ENCODE results near the gene MINDY2. TPM values are rescaled to one million over a fixed set of nuclear protein-coding genes. Genes with fewer than 3 reads are reported as not detected.

MINDY2 gene
- polyA plus RNA-seq, 1 donor (not counting 4 experiments of a cell fraction or from before 2014, with no cell fraction given): 11.2 TPM

DNA sequence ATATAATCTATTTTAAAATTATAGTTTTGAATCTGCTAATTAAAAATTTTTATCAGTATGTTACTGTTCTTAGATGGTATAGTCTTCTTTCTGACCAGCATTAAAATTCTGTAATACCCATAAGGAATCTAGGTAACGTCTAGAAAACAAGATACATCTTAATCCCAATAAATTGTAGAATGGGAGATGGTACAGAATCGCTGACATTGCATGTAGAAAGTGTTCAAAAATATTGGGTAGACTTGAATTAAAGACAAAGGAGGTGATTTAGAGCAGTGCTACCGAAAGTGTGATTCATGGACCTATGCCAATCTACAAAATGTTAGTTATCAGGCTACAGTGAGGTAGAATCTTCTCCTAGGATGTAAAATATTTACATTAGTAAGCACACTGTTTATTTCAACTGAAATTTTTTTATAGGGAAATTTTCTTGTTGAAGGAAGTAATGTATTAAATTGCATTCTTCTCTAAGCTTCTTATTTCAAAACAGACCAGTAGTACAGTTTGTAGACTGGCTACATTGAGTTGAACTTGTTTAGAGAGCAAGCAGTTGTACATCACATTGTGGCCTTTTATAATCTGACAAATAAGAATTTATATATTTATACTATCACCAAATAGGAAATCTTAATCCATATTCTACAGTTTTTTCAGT, 17.1 kb downstream of the MINDY2 start:
- FAIRE-seq: no peak

DNA sequence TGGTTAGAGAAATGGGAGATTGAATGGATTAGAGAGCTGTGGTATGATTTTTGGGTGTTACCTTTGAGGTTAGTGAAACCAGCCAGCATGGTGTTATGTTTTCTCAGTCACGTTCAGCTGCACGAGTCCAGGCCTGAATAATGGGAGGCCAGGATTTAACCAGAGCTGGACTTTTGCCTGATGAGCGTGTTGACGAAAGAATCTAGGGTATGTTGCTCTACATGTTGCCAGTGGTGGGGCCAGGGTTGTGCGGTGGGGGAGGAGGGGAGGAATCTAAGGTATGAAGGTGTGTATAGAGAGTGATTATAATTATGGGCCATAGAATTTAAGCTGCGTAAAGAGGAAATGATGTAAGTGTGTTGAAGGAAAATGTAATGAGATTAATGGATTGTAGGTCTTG, 22.8 kb downstream of the MINDY2 start:
- H3K4me3 ChIP-seq (ENCODE audit: control insufficient read depth in 2 of 3, extremely low read depth in 1 of 3, insufficient read depth in 2 of 3, low read depth in 1 of 3, low read length in 3 of 3): peak overlapping the region in 2 of 3 experiments; percentile 23 to 52
- peaks cover 32% of the 10 kb centered on the region for H3K79me2 ChIP-seq (ENCODE audit: control insufficient read depth, insufficient read depth, low read length)
- H3K36me3 ChIP-seq (ENCODE audit: control insufficient read depth in 2 of 2, extremely low read depth in 1 of 2, insufficient read depth in 2 of 2, low read length in 2 of 2): peaks cover 9 to 10% of the 10 kb centered on the region in 2 experiments
- H4K20me1 ChIP-seq (ENCODE audit: control insufficient read depth, extremely low read depth, insufficient read depth, low read length): no peaks in the 10 kb centered on the region
- peak overlapping the region; percentile 99 for H3K27ac ChIP-seq (ENCODE audit: control insufficient read depth, insufficient read depth, low read length)
- peak overlapping the region; percentile 69 for H2AFZ ChIP-seq (ENCODE audit: control insufficient read depth, low read length)
- TF ChIP-seq CTCF (optimal IDR thresholded peaks at IDR 0.05 in 1 of 3, IDR thresholded peaks at IDR 0.05 in 1 of 3, conservative IDR thresholded peaks at IDR 0.05 in 1 of 3; ENCODE audit: extremely low read depth in 1 of 3, insufficient read depth in 2 of 3, low read length in 3 of 3) (no peak), EZH2 (IDR thresholded peaks at IDR 0.05; ENCODE audit: low read length) (no peak)
- peak overlapping the region; percentile 75 for H3K9ac ChIP-seq (ENCODE audit: control insufficient read depth, extremely low read depth, insufficient read depth, low read length)
- H3K9me1 ChIP-seq (ENCODE audit: control insufficient read depth, extremely low read depth, insufficient read depth, low read length): no peaks in the 10 kb centered on the region
- dilution Hi-C loops (cut with MboI; ENCODE audit: extremely low pct_ligation_motif_present, low sequenced_read_pairs): no loop called here
- no peaks in the 10 kb centered on the region for H3K9me3 ChIP-seq (ENCODE audit: control insufficient read depth, low read depth, low read length)
- peaks cover 16% of the 10 kb centered on the region for H3K4me1 ChIP-seq (ENCODE audit: control insufficient read depth, extremely low read depth, insufficient read depth, low read length)
- peak overlapping the region; percentile 92 for H3K4me2 ChIP-seq (ENCODE audit: control insufficient read depth, extremely low read depth, insufficient read depth, low read depth, low read length)
- DNase-seq (ENCODE audit: low read depth, low spot score) (peak; percentile 98), FAIRE-seq (peak; percentile 97)
- H3K27me3 ChIP-seq (ENCODE audit: control insufficient read depth, extremely low read depth, insufficient read depth, low read length): no peaks in the 10 kb centered on the region

More for the DNA sequence above, 17.1 kb downstream of the MINDY2 start:
- dilution Hi-C loops (cut with MboI; ENCODE audit: extremely low pct_ligation_motif_present, low sequenced_read_pairs): no loop called here
- no peaks in the 10 kb centered on the region for H3K9me3 ChIP-seq (ENCODE audit: control insufficient read depth, low read depth, low read length)
- TF ChIP-seq CTCF (optimal IDR thresholded peaks at IDR 0.05 in 1 of 3, IDR thresholded peaks at IDR 0.05 in 1 of 3, conservative IDR thresholded peaks at IDR 0.05 in 1 of 3; ENCODE audit: extremely low read depth in 1 of 3, insufficient read depth in 2 of 3, low read length in 3 of 3) (no peak), EZH2 (IDR thresholded peaks at IDR 0.05; ENCODE audit: low read length) (no peak)
- DNase-seq (ENCODE audit: low read depth, low spot score): no peak
- no peaks in the 10 kb centered on the region for H4K20me1 ChIP-seq (ENCODE audit: control insufficient read depth, extremely low read depth, insufficient read depth, low read length)
- peaks cover 17% of the 10 kb centered on the region for H3K79me2 ChIP-seq (ENCODE audit: control insufficient read depth, insufficient read depth, low read length)
- no peaks in the 10 kb centered on the region for H3K27me3 ChIP-seq (ENCODE audit: control insufficient read depth, extremely low read depth, insufficient read depth, low read length)
- H3K27ac ChIP-seq (ENCODE audit: control insufficient read depth, insufficient read depth, low read length): no peak overlapping the region
- no peaks in the 10 kb centered on the region for H3K4me1 ChIP-seq (ENCODE audit: control insufficient read depth, extremely low read depth, insufficient read depth, low read length)
- H3K9me1 ChIP-seq (ENCODE audit: control insufficient read depth, extremely low read depth, insufficient read depth, low read length): no peaks in the 10 kb centered on the region
- peaks cover 0 to 4% of the 10 kb centered on the region in 2 experiments for H3K36me3 ChIP-seq (ENCODE audit: control insufficient read depth in 2 of 2, extremely low read depth in 1 of 2, insufficient read depth in 2 of 2, low read length in 2 of 2)
- no peak overlapping the region for H2AFZ ChIP-seq (ENCODE audit: control insufficient read depth, low read length)
- H3K9ac ChIP-seq (ENCODE audit: control insufficient read depth, extremely low read depth, insufficient read depth, low read length): no peak overlapping the region
- H3K4me2 ChIP-seq (ENCODE audit: control insufficient read depth, extremely low read depth, insufficient read depth, low read depth, low read length): no peak overlapping the region
- H3K4me3 ChIP-seq (ENCODE audit: control insufficient read depth in 2 of 3, extremely low read depth in 1 of 3, insufficient read depth in 2 of 3, low read depth in 1 of 3, low read length in 3 of 3): no peak overlapping the region

Measured in keratinocyte (primary cell).